Measurements from ENCODE around the gene GMCL2. TPM values are rescaled to one million over a fixed set of nuclear protein-coding genes. Genes with fewer than 3 reads are reported as not detected.

GMCL2 gene
- total RNA-seq, 1 experiment from 2014 or later: not detected

- TF ChIP-seq CTCF (IDR thresholded peaks at IDR 0.05; ENCODE audit: insufficient read depth in 1 of 2, low read depth in 1 of 2, low read length in 1 of 2, severe bottlenecking in 1 of 2, unreplicated experiment in 1 of 2): no peak
- Mint-ChIP-seq H3K27ac (ENCODE audit: unreplicated experiment) (no peak overlapping the region), H3K4me1 (ENCODE audit: low read depth, unreplicated experiment) (no peaks in the 10 kb centered on the region), H3K9me3 (ENCODE audit: unreplicated experiment) (no peaks in the 10 kb centered on the region), H3K27me3 (ENCODE audit: insufficient read depth, unreplicated experiment) (no peaks in the 10 kb centered on the region), H3K36me3 (ENCODE audit: insufficient read depth, unreplicated experiment) (peaks cover 63% of the 10 kb centered on the region), H3K4me3 (ENCODE audit: unreplicated experiment) (no peak overlapping the region)
- no TSS peak for BruUV-seq (replicated peaks)
- ChIA-PET POLR2A (no interaction called here), CTCF (no interaction called here)
- Histone ChIP-seq H3K9me3 (no peaks in the 10 kb centered on the region), H3K36me3 (ENCODE audit: control insufficient read depth, insufficient read depth, low read length) (peaks cover 3% of the 10 kb centered on the region; the same call in 1 of the 2 replicates), H3K27me3 (replicated peaks; ENCODE audit: control insufficient read depth, insufficient read depth, low read length) (no peaks in the 10 kb centered on the region), H3K4me3 (ENCODE audit: low read depth, low read length) (no peak overlapping the region), H3K4me1 (peaks cover 3% of the 10 kb centered on the region; the same call in 1 of the 2 replicates)
- DNase-seq: no peak
- intact Hi-C loops (cut with micrococcal nuclease; ENCODE audit: unreplicated experiment): no loop called here
Measured at GRCh38 chr5:178141550-178141949, 45.6 kb downstream of the GMCL2 start.

- no peaks in the 10 kb centered on the region for H3K9me3 ChIP-seq
- no peak overlapping the region for H3K4me3 Mint-ChIP-seq (ENCODE audit: unreplicated experiment)
- no peak overlapping the region for H3K27ac Mint-ChIP-seq (ENCODE audit: unreplicated experiment)
- ChIA-PET CTCF (interaction anchor here (0.6 kb wide), 1 partner anchor 24 kb away, joined by 7 read pairs; no protein-coding TSS in a partner anchor), POLR2A (interaction anchor here (1.6 kb wide), 1 partner anchor 16 kb away, joined by 5 read pairs; the partner anchor contains the start of gene NHP2)
- intact Hi-C loops (cut with micrococcal nuclease; ENCODE audit: unreplicated experiment): no loop called here
- no peak for TF ChIP-seq CTCF (IDR thresholded peaks at IDR 0.05; ENCODE audit: insufficient read depth in 1 of 2, low read depth in 1 of 2, low read length in 1 of 2, severe bottlenecking in 1 of 2, unreplicated experiment in 1 of 2)
- H3K36me3 Mint-ChIP-seq (ENCODE audit: insufficient read depth, unreplicated experiment): peaks cover 52% of the 10 kb centered on the region
- H3K4me1 ChIP-seq: no peaks in the 10 kb centered on the region
- H3K36me3 ChIP-seq (ENCODE audit: control insufficient read depth, insufficient read depth, low read length): peaks cover 2% of the 10 kb centered on the region; the same call in 1 of the 2 replicates
- H3K4me3 ChIP-seq (ENCODE audit: low read depth, low read length): no peak overlapping the region
- H3K4me1 Mint-ChIP-seq (ENCODE audit: low read depth, unreplicated experiment): no peaks in the 10 kb centered on the region
- BruUV-seq (replicated peaks): no TSS peak
- no peaks in the 10 kb centered on the region for H3K27me3 Mint-ChIP-seq (ENCODE audit: insufficient read depth, unreplicated experiment)
- no peaks in the 10 kb centered on the region for H3K27me3 ChIP-seq (replicated peaks; ENCODE audit: control insufficient read depth, insufficient read depth, low read length)
- no peaks in the 10 kb centered on the region for H3K9me3 Mint-ChIP-seq (ENCODE audit: unreplicated experiment)
- DNase-seq: no peak
Measured at GRCh38 chr5:178137991-178138390, 49.2 kb downstream of the GMCL2 start.

- POLR2A ChIA-PET: interaction anchor here (1.6 kb wide), 1 partner anchor 17 kb away, joined by 5 read pairs; the partner anchor contains the start of gene NHP2
Measured at GRCh38 chr5:178136990-178137389, 50.2 kb downstream of the GMCL2 start.

More at GRCh38 chr5:178136990-178137389, 50.2 kb downstream of the GMCL2 start:
- CTCF ChIA-PET: no interaction called here
- BruUV-seq (replicated peaks): no TSS peak
- no peaks in the 10 kb centered on the region for H3K27me3 ChIP-seq (replicated peaks; ENCODE audit: control insufficient read depth, insufficient read depth, low read length)
- peaks cover 57% of the 10 kb centered on the region for H3K36me3 Mint-ChIP-seq (ENCODE audit: insufficient read depth, unreplicated experiment)
- no peaks in the 10 kb centered on the region for H3K9me3 Mint-ChIP-seq (ENCODE audit: unreplicated experiment)
- TF ChIP-seq CTCF (IDR thresholded peaks at IDR 0.05; ENCODE audit: insufficient read depth in 1 of 2, low read depth in 1 of 2, low read length in 1 of 2, severe bottlenecking in 1 of 2, unreplicated experiment in 1 of 2): no peak
- peaks cover under 1% of the 10 kb centered on the region for H3K4me1 Mint-ChIP-seq (ENCODE audit: low read depth, unreplicated experiment)
- H3K27ac Mint-ChIP-seq (ENCODE audit: unreplicated experiment): no peak overlapping the region
- DNase-seq: no peak
- peaks cover 2% of the 10 kb centered on the region; the same call in 1 of the 2 replicates for H3K4me1 ChIP-seq
- intact Hi-C loops (cut with micrococcal nuclease; ENCODE audit: unreplicated experiment): no loop called here
- H3K9me3 ChIP-seq: no peaks in the 10 kb centered on the region
- no peak overlapping the region for H3K4me3 Mint-ChIP-seq (ENCODE audit: unreplicated experiment)
- H3K36me3 ChIP-seq (ENCODE audit: control insufficient read depth, insufficient read depth, low read length): peaks cover 2% of the 10 kb centered on the region; the same call in 1 of the 2 replicates
- H3K4me3 ChIP-seq (ENCODE audit: low read depth, low read length): no peak overlapping the region
- H3K27me3 Mint-ChIP-seq (ENCODE audit: insufficient read depth, unreplicated experiment): no peaks in the 10 kb centered on the region

Other genes starting within 250 kb of the GMCL2 start
- not detected in 2 replicates for gene PROP1, start 191.1 kb downstream of the GMCL2 start, total RNA-seq (2022)
- 2.9 and 3.2 TPM in 2 replicates for gene N4BP3, start 73.8 kb downstream of the GMCL2 start, total RNA-seq (2022)
- gene RMND5B, start 56.4 kb downstream of the GMCL2 start, total RNA-seq (2022): 45.6 and 48.4 TPM in 2 replicates
- 127 and 142 TPM in 2 replicates for gene NHP2, start 33.5 kb downstream of the GMCL2 start, total RNA-seq (2022)
- gene HNRNPAB, start 17.2 kb upstream of the GMCL2 start, total RNA-seq (2022): 286 and 295 TPM in 2 replicates
- gene PHYKPL, start 45.4 kb upstream of the GMCL2 start, total RNA-seq (2022): 78.2 and 82.1 TPM in 2 replicates